Measurements from ENCODE around the gene BOD1L1.

The BOD1L1 gene

GRCh38 chr4:13627606-13628311 lies at the start of gene BOD1L1:
BOD1L1 (minus strand) TSS chr4:13627725; CDS start chr4:13627587, 138 bp downstream.
- H3K27ac ChIP-seq (ENCODE audit: low read length) = peak within 1 kb of the TSS; percentile 35
- H3K9me3 ChIP-seq (ENCODE audit: insufficient read depth, low read depth, low read length) = no peaks in the 10 kb centered on the region
- H3K4me1 ChIP-seq (ENCODE audit: insufficient read depth, low read length) = peaks cover 6% of the 10 kb centered on the region; the same call in 1 of the 2 replicates
- H3K27me3 ChIP-seq (ENCODE audit: insufficient read depth, low read length) = no peaks in the 10 kb centered on the region
- H3K36me3 ChIP-seq (ENCODE audit: insufficient read depth, low read depth, low read length) = no peaks in the 10 kb centered on the region
- H3K9ac ChIP-seq (ENCODE audit: low read depth, low read length) = peak within 1 kb of the TSS; percentile 94
- H3K4me3 ChIP-seq (ENCODE audit: low read length) = peak within 1 kb of the TSS; percentile 99

- Histone ChIP-seq H3K36me3 (ENCODE audit: insufficient read depth, low read depth, low read length) (no peaks in the 10 kb centered on the region), H3K9ac (ENCODE audit: low read depth, low read length) (no peak overlapping the region), H3K4me1 (ENCODE audit: insufficient read depth, low read length) (no peaks in the 10 kb centered on the region), H3K9me3 (ENCODE audit: insufficient read depth, low read depth, low read length) (no peaks in the 10 kb centered on the region), H3K27ac (ENCODE audit: low read length) (no peak overlapping the region), H3K4me3 (ENCODE audit: low read length) (no peak overlapping the region), H3K27me3 (ENCODE audit: insufficient read depth, low read length) (no peaks in the 10 kb centered on the region)
Observed at GRCh38 chr4:13674971-13675370, 47.4 kb upstream of the BOD1L1 start.

GRCh38 chr4:13673167-13673566 lies 45.6 kb upstream of the BOD1L1 start:
- Histone ChIP-seq H3K27ac (ENCODE audit: low read length) (no peak overlapping the region), H3K4me3 (ENCODE audit: low read length) (no peak overlapping the region), H3K27me3 (ENCODE audit: insufficient read depth, low read length) (no peaks in the 10 kb centered on the region), H3K9ac (ENCODE audit: low read depth, low read length) (no peak overlapping the region), H3K36me3 (ENCODE audit: insufficient read depth, low read depth, low read length) (no peaks in the 10 kb centered on the region), H3K9me3 (ENCODE audit: insufficient read depth, low read depth, low read length) (no peaks in the 10 kb centered on the region), H3K4me1 (ENCODE audit: insufficient read depth, low read length) (no peaks in the 10 kb centered on the region)

GRCh38 chr4:13670456-13671160 lies 43.1 kb upstream of the BOD1L1 start:
- no peak overlapping the region for H3K4me3 ChIP-seq (ENCODE audit: low read length)
- no peaks in the 10 kb centered on the region for H3K27me3 ChIP-seq (ENCODE audit: insufficient read depth, low read length)
- no peak overlapping the region for H3K27ac ChIP-seq (ENCODE audit: low read length)
- no peaks in the 10 kb centered on the region for H3K4me1 ChIP-seq (ENCODE audit: insufficient read depth, low read length)
- no peaks in the 10 kb centered on the region for H3K36me3 ChIP-seq (ENCODE audit: insufficient read depth, low read depth, low read length)
- H3K9me3 ChIP-seq (ENCODE audit: insufficient read depth, low read depth, low read length) = no peaks in the 10 kb centered on the region
- no peak overlapping the region for H3K9ac ChIP-seq (ENCODE audit: low read depth, low read length)

GRCh38 chr4:13665701-13666660 lies 38.5 kb upstream of the BOD1L1 start:
- H3K4me1 ChIP-seq (ENCODE audit: insufficient read depth, low read length) = no peaks in the 10 kb centered on the region
- H3K9me3 ChIP-seq (ENCODE audit: insufficient read depth, low read depth, low read length) = no peaks in the 10 kb centered on the region
- H3K9ac ChIP-seq (ENCODE audit: low read depth, low read length) = no peak overlapping the region
- H3K4me3 ChIP-seq (ENCODE audit: low read length) = no peak overlapping the region
- no peaks in the 10 kb centered on the region for H3K27me3 ChIP-seq (ENCODE audit: insufficient read depth, low read length)
- no peak overlapping the region for H3K27ac ChIP-seq (ENCODE audit: low read length)
- H3K36me3 ChIP-seq (ENCODE audit: insufficient read depth, low read depth, low read length) = no peaks in the 10 kb centered on the region

GRCh38 chr4:13659341-13660070 lies 32.0 kb upstream of the BOD1L1 start:
- no peak overlapping the region for H3K4me3 ChIP-seq (ENCODE audit: low read length)
- H3K27me3 ChIP-seq (ENCODE audit: insufficient read depth, low read length) = no peaks in the 10 kb centered on the region
- no peak overlapping the region for H3K27ac ChIP-seq (ENCODE audit: low read length)
- no peaks in the 10 kb centered on the region for H3K9me3 ChIP-seq (ENCODE audit: insufficient read depth, low read depth, low read length)
- no peak overlapping the region for H3K9ac ChIP-seq (ENCODE audit: low read depth, low read length)
- no peaks in the 10 kb centered on the region for H3K36me3 ChIP-seq (ENCODE audit: insufficient read depth, low read depth, low read length)
- H3K4me1 ChIP-seq (ENCODE audit: insufficient read depth, low read length) = no peaks in the 10 kb centered on the region; the same call in 1 of the 2 replicates

- Histone ChIP-seq H3K9me3 (ENCODE audit: insufficient read depth, low read depth, low read length) (no peaks in the 10 kb centered on the region), H3K27me3 (ENCODE audit: insufficient read depth, low read length) (no peaks in the 10 kb centered on the region), H3K4me3 (ENCODE audit: low read length) (peak overlapping the region; percentile 61), H3K4me1 (ENCODE audit: insufficient read depth, low read length) (peaks cover 3% of the 10 kb centered on the region; the same call in 1 of the 2 replicates), H3K36me3 (ENCODE audit: insufficient read depth, low read depth, low read length) (no peaks in the 10 kb centered on the region), H3K9ac (ENCODE audit: low read depth, low read length) (0 out of 2 replicates have a peak overlapping the region, but pooled peaks have one; percentile 26), H3K27ac (ENCODE audit: low read length) (no peak overlapping the region)
Observed at GRCh38 chr4:13656569-13657405, 29.3 kb upstream of the BOD1L1 start.

- Histone ChIP-seq H3K9me3 (ENCODE audit: insufficient read depth, low read depth, low read length) (no peaks in the 10 kb centered on the region), H3K36me3 (ENCODE audit: insufficient read depth, low read depth, low read length) (no peaks in the 10 kb centered on the region), H3K4me3 (ENCODE audit: low read length) (peak overlapping the region; percentile 91), H3K27me3 (ENCODE audit: insufficient read depth, low read length) (no peaks in the 10 kb centered on the region), H3K27ac (ENCODE audit: low read length) (no peak overlapping the region), H3K4me1 (ENCODE audit: insufficient read depth, low read length) (peaks cover 3% of the 10 kb centered on the region; the same call in 1 of the 2 replicates), H3K9ac (ENCODE audit: low read depth, low read length) (peak overlapping the region; percentile 80; the same call in 1 of the 2 replicates)
Observed at GRCh38 chr4:13654162-13654797, 26.8 kb upstream of the BOD1L1 start.

- H3K36me3 ChIP-seq (ENCODE audit: insufficient read depth, low read depth, low read length) = no peaks in the 10 kb centered on the region
- H3K4me3 ChIP-seq (ENCODE audit: low read length) = peak overlapping the region; percentile 91; the same call in 1 of the 2 replicates
- no peak overlapping the region for H3K9ac ChIP-seq (ENCODE audit: low read depth, low read length)
- H3K27me3 ChIP-seq (ENCODE audit: insufficient read depth, low read length) = no peaks in the 10 kb centered on the region
- no peaks in the 10 kb centered on the region for H3K9me3 ChIP-seq (ENCODE audit: insufficient read depth, low read depth, low read length)
- peaks cover 3% of the 10 kb centered on the region; the same call in 1 of the 2 replicates for H3K4me1 ChIP-seq (ENCODE audit: insufficient read depth, low read length)
- no peak overlapping the region for H3K27ac ChIP-seq (ENCODE audit: low read length)
Observed at GRCh38 chr4:13653766-13654161, 26.2 kb upstream of the BOD1L1 start.

- H3K36me3 ChIP-seq (ENCODE audit: insufficient read depth, low read depth, low read length) = no peaks in the 10 kb centered on the region
- H3K27ac ChIP-seq (ENCODE audit: low read length) = no peak overlapping the region
- H3K4me1 ChIP-seq (ENCODE audit: insufficient read depth, low read length) = peaks cover 17% of the 10 kb centered on the region
- no peaks in the 10 kb centered on the region for H3K9me3 ChIP-seq (ENCODE audit: insufficient read depth, low read depth, low read length)
- no peak overlapping the region for H3K9ac ChIP-seq (ENCODE audit: low read depth, low read length)
- no peaks in the 10 kb centered on the region for H3K27me3 ChIP-seq (ENCODE audit: insufficient read depth, low read length)
- peak overlapping the region; percentile 27; the same call in 1 of the 2 replicates for H3K4me3 ChIP-seq (ENCODE audit: low read length)
Observed at GRCh38 chr4:13647031-13647430, 19.5 kb upstream of the BOD1L1 start.
